GM18520 (cell line): ENCODE results near the gene VAPA.

Experiments
- ATAC-seq: cut with Tn5 transposase; IDR thresholded peaks from one replicate; pipeline ENCODE4 v1.9.1; 2021; ENCODE audit not compliant: unreplicated experiment

Gene VAPA

DNA sequence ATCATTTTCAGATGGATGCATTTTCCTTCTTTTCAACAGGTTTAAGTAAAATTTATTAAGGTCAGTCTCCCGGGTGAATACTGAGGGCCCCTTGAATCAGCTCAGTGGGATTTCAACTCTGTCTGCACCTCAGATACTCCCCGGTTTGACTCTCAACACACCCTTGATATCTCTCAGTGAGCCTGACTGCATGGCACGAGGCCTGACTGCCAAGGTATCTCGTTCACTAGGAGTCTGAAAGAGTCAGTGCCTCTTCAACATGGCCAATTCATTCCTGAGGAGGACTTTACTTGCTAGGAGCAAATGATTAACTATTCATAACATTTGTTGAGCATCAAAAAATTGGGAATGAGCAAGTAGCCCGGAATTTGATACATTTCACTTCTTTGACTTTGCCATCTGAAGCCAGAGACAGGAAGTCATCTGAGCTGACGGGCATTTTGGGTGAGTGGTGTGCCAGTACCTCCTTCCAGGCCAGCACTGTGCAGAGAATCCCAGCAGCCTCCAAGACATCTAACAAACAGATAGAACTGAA, 81.0 kb downstream of the VAPA start:
- ATAC-seq, result no peak

DNA sequence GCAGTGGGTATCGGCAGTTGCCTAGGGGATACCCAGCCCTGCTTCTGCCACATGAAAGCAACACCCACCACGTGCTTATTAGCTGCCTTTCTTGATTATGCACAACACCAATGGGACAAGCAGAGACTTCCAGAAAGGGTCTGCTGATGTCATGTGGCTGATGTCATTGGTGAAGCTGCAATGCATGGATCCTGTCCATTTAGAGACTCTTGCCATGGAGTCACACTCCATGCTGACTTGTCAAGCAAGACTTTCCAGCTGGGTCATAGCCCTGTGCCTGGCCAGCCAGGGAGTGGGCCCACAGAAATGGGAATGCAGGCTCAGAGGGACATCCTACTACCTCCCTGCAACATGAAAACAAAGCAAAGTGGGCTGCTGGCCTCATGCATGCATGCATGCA, 81.8 kb downstream of the VAPA start:
- ATAC-seq, result no peak

DNA sequence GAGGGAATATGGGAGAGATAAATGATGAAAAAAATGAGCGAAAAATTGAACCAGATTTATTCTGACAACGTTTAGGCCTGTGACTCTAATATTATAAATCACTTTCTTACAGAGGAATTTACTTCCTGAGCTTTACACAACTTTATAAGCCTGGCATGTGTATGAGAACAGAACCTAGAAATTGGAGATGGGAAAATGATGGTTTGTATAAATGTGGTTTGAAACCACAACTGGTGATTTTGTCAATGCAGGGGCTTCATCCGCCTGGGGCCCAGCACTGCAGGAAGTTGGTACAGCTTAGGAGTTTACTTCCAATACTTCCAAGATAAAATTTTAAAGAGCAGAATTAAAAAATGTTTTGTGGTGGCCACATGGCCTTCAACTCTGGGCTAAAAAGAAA, 82.3 kb downstream of the VAPA start:
- ATAC-seq, result no peak

DNA sequence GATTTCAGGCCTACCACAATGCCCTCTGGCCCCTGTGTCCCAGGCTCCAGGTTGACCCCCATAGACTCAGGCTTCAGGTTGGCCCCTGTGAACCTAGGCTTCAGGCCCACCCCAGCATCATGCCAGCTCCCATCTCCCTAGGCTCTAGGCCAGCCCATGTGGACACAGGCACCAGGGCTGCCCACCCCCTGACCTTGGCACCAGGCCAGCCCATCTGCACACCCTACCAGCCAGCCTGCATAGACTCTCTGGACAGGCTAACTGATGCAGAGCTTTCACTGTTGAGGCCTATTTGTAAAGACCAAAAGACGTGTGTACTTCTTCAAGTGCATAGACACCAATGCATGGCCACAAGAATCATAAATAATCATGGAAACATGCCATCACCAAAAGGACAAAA, 83.9 kb downstream of the VAPA start:
- no peak for ATAC-seq

DNA sequence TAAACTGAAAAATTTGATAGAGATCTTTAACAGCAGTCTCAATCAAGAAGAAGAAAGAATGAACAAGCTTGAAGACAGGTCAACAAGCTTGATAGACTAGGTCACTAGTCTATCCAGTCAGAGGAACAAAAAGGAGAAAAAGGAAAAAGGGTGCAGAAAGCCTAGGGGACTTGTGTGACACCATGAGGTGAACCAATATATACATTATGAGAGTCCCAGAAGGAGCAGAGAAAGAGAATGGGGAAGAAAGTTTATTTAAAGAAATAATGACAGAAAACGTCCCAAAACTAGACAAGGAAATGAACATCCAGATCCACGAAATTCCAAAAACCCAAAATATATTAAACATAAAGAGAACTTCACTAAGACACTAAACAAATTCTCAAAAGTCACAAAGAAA, 84.5 kb downstream of the VAPA start:
- no peak for ATAC-seq

DNA sequence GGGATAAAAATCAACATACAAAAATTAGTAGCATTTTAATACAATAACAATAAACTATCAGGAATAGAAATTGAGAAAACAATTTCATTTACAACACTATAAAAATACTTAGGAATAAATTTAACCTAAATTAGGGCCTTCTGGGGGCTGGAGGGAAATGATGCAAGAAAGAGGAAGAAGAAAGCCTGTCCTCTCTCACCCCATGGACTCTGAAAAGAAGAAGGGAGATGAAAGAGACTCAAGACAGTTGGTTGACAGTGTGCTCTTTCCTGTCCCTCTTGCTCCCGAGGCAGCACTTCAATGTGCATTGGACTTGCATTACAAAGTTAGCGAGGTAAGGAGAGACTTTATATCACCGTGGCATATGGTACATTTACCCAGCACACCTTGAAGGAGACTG, 88.5 kb downstream of the VAPA start:
- no peak for ATAC-seq

DNA sequence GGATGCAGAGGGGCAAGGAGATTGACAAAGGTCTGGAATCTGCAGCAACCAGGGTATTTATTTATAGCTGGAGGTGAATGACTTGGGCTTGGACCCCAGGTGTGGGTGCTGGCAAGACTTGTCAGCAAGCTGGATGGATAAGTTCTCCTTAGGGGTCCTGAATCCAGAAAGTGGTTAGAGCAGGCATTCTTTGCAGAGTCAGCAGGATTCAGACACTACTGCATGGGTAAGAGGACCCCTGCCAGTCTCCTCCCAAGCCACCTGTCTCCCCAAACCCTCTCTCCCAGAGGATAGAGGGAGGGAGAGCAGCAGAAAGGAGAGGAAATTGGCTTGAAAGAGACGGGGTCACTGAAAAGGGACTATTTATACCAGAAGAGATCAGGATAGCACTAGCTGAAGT, 89.5 kb downstream of the VAPA start:
- ATAC-seq, result no peak

DNA sequence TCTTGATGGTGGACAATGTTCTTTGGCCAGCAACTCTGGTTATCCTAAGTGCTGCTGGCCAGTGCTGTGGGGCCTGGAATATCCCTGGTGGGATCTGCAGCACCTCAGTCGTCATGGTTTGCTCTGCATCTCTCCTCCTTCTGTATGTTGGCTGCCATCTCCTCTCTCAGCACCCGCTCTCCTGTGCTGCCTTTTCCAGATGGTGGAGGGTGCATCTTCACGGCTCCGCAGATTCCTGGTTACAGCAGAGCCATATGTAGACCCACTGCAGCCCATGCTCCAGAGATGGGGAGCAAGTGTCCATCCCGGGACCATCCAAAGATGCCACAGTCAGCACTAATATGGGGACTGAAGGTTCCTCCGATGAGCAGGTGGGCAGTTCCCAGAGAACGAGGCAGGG, 90.0 kb downstream of the VAPA start:
- no peak for ATAC-seq

DNA sequence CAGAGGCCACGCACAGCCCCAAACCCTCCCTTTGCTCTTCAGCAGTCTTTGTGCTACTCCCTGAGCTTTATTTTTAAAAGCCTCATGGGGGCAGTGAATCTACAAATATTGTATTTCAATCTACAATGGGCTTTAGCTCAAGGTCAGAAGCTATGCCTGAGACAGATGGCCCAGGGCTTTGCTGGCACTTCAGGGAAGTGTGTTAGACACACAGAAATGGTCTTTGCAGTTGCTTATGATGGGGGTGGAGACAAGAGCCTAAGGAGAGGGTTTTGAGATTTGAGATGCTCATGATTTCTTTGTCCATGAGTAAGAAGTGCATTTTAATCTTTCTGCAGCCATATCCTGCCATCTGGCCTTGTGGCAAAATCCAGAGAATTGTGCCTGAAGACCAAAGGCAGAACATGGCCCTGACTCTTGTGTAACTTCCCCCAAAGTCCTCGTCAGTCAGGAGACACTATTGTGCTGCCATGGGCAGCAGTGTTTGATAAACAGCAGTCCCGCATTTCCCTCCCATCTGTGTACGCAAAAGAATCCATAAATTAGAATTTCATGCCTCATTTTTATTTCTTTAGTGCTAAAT, 92.6 kb downstream of the VAPA start:
- ATAC-seq, result no peak

DNA sequence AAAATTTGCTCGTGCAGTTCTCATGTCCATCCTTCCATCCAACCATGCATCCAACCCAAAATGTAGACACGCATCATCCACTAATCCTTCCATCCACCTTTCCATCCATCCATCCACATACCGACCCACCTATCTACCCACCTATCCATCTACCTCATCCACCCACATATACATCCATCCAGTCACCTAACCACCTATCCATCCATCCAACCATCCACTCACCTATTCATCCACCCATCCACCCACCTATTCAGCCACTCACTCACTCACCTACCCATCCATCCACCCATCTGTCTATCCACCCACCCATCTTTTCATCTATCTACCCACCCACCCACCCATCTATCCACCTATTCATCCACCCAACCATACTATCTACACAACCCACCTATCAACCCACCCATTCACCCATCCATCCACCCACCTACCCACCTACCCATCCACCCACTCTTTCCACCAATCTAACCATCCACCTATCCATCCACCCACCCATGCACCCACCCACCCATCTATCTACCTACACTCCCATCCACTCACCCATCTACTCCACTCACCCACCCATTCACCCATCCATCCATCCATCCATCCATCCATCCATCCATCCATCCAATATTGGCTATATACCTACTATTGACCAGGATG, 94.3 kb downstream of the VAPA start:
- no peak for ATAC-seq
